Activated CD4-positive, alpha-beta T cell treated with anti-CD3 and anti-CD28 coated beads for 24 hours (primary cell): Measurements from ENCODE around the gene CTH.
"Not testable (repeated sequence)": the region's sequence is repeated elsewhere in the genome, so short reads cannot be mapped to it uniquely, and the experiment has no call there.

Experiments
- DNase-seq, 2 donors: peaks; one replicate each; pipeline ENCODE4 v3.0.0-alpha.2; 2020; ENCODE audit warnings: low read depth in 2 of 2

Gene CTH

GRCh38 chr1:70409136-70409535, 1.9 kb upstream of the CTH start:
- no peak for DNase-seq

GRCh38 chr1:70411360-70411844, 334 bp downstream of the CTH start:
- no peak for DNase-seq

GRCh38 chr1:70415882-70416281, 4.8 kb downstream of the CTH start:
- DNase-seq: no peak

GRCh38 chr1:70418973-70419734, 8.1 kb downstream of the CTH start:
- DNase-seq: not testable (repeated sequence)

- DNase-seq: no peak
Observed at GRCh38 chr1:70420320-70420719, 9.3 kb downstream of the CTH start.

- no peak for DNase-seq
Observed at GRCh38 chr1:70426154-70427131, 15.4 kb downstream of the CTH start.

GRCh38 chr1:70427976-70428375, 16.9 kb downstream of the CTH start:
- no peak for DNase-seq

- DNase-seq: no peak
Observed at GRCh38 chr1:70429219-70429618, 18.2 kb downstream of the CTH start.

- DNase-seq: no peak
Observed at GRCh38 chr1:70429757-70430156, 18.7 kb downstream of the CTH start.

- no peak for DNase-seq
Observed at GRCh38 chr1:70431317-70431716, 20.2 kb downstream of the CTH start.

- no peak for DNase-seq
Observed at GRCh38 chr1:70431874-70432273, 20.8 kb downstream of the CTH start.

GRCh38 chr1:70434253-70434859, 23.3 kb downstream of the CTH start:
- no peak for DNase-seq

GRCh38 chr1:70436622-70437251, 25.7 kb downstream of the CTH start:
- DNase-seq: no peak

GRCh38 chr1:70438529-70438928, 27.5 kb downstream of the CTH start:
- no peak for DNase-seq

GRCh38 chr1:70440642-70441391, 29.7 kb downstream of the CTH start:
- DNase-seq: no peak

- DNase-seq: no peak
Observed at GRCh38 chr1:70441392-70442035, 30.4 kb downstream of the CTH start.

- no peak for DNase-seq
Observed at GRCh38 chr1:70442490-70442889, 31.4 kb downstream of the CTH start.

GRCh38 chr1:70443739-70444138, 32.7 kb downstream of the CTH start:
- DNase-seq: no peak

GRCh38 chr1:70449049-70449448, 38.0 kb downstream of the CTH start:
- DNase-seq: no peak

GRCh38 chr1:70452164-70452939, 41.3 kb downstream of the CTH start:
- DNase-seq: not testable (repeated sequence)
